DOHH2 (cell line): ENCODE data around the gene CHRND.

Experiments
- H3F3A ChIP-seq: fragments of 200-600 bp; sonication (generic), shearing (Covaris generic); 2 replicates; pipeline ENCODE4 v1.6.0; 2016; ENCODE audit warnings: antibody characterized with exemption, mild to moderate bottlenecking; ENCODE audit not compliant: control insufficient read depth, insufficient read depth
- H3K27ac ChIP-seq: fragments of 200-600 bp; sonication (generic); 2 replicates; pipeline ENCODE4 v1.5.1; 2014; ENCODE audit warnings: low read depth, mild to moderate bottlenecking, low read length, moderate library complexity
- H3K27me3 ChIP-seq: fragments of 200-600 bp; sonication (generic); 2 replicates; pipeline ENCODE4 v1.6.1; 2014; ENCODE audit warnings: mild to moderate bottlenecking, low read length, mixed read lengths; ENCODE audit not compliant: control insufficient read depth
- H3K36me3 ChIP-seq: fragments of 200-600 bp; sonication (generic); 2 replicates; pipeline ENCODE4 v1.6.1; 2014; ENCODE audit warnings: mild to moderate bottlenecking, low read length, moderate library complexity, mixed read lengths; ENCODE audit not compliant: control insufficient read depth
- H3K4me1 ChIP-seq: fragments of 200-600 bp; sonication (generic); 2 replicates; pipeline ENCODE4 v1.6.1; 2014; ENCODE audit warnings: mild to moderate bottlenecking, low read length, mixed read lengths; ENCODE audit not compliant: control insufficient read depth
- H3K4me2 ChIP-seq: fragments of 200-600 bp; sonication (generic); 2 replicates; pipeline ENCODE4 v1.6.0; 2014; ENCODE audit warnings: mild to moderate bottlenecking, low read length, moderate library complexity
- H3K4me3 ChIP-seq: fragments of 200-600 bp; sonication (generic); 2 replicates; pipeline ENCODE4 v1.5.1; 2014; ENCODE audit warnings: mild to moderate bottlenecking, low read length, mixed read lengths
- H3K79me2 ChIP-seq: fragments of 200-600 bp; sonication (generic); 2 replicates; pipeline ENCODE4 v1.6.1; 2014; ENCODE audit warnings: mild to moderate bottlenecking, low read length, mixed read lengths; ENCODE audit not compliant: control insufficient read depth
- H3K9me2 ChIP-seq: fragments of 200-600 bp; sonication (generic); replicated peaks from 2 replicates; pipeline ENCODE4 v1.6.1; 2014; ENCODE audit warnings: mild to moderate bottlenecking, low read length, mixed read lengths; ENCODE audit not compliant: control insufficient read depth
- H3K9me3 ChIP-seq: fragments of 200-600 bp; sonication (generic); 2 replicates; pipeline ENCODE4 v1.6.1; 2014; ENCODE audit warnings: antibody characterized with exemption, low read length, mixed read lengths; ENCODE audit not compliant: control insufficient read depth, insufficient read depth
- H4K20me1 ChIP-seq: fragments of 200-600 bp; sonication (generic); 2 replicates; pipeline ENCODE4 v1.6.0; 2014; ENCODE audit warnings: low read depth, mild to moderate bottlenecking, antibody characterized with exemption, low read length, moderate library complexity; ENCODE audit not compliant: control insufficient read depth, insufficient read depth
- EZH2phosphoT487 ChIP-seq: fragments of 200-600 bp; sonication (generic); IDR thresholded peaks from 2 replicates; pipeline ENCODE4 v1.6.1; 2017; ENCODE audit warnings: borderline replicate concordance, mild to moderate bottlenecking, antibody characterized with exemption, low read length, moderate library complexity, mixed read lengths
- TF ChIP-seq, protein P1 (sequence below): fragments of 200-600 bp; sonication (generic); IDR thresholded peaks from one replicate; pipeline ENCODE4 v1.5.1; 2014; ENCODE audit warnings: antibody characterized with exemption, mild to moderate bottlenecking, low read depth, low read length; ENCODE audit not compliant: poor library complexity, severe bottlenecking

Gene CHRND

DNA sequence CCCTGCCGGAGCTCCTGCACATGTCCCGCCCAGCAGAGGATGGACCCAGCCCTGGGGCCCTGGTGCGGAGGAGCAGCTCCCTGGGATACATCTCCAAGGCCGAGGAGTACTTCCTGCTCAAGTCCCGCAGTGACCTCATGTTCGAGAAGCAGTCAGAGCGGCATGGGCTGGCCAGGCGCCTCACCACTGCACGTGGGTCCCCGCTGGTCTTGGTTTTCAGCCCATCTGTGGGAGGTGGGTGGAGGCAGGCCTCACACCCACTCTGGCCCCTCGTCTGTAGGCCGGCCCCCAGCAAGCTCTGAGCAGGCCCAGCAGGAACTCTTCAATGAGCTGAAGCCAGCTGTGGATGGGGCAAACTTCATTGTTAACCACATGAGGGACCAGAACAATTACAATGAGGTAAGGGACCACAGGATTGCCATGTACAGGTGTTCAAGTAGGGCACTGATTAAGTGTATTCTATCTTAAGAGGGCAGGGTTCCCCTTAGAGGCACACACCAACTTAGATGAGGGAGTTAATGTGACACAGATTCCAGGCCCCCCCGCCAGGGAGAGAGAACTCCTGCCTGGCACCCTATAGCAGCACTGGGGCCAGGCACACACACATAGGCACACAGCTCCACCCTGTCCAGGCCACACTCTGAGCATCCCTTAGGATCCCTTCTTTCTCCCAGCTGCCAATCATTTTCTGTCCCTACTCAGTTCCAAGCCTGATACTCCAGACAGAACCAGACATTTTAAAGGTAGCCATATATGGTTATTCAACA, 8.2 kb downstream of the CHRND start:
- TF ChIP-seq, protein P1, sequence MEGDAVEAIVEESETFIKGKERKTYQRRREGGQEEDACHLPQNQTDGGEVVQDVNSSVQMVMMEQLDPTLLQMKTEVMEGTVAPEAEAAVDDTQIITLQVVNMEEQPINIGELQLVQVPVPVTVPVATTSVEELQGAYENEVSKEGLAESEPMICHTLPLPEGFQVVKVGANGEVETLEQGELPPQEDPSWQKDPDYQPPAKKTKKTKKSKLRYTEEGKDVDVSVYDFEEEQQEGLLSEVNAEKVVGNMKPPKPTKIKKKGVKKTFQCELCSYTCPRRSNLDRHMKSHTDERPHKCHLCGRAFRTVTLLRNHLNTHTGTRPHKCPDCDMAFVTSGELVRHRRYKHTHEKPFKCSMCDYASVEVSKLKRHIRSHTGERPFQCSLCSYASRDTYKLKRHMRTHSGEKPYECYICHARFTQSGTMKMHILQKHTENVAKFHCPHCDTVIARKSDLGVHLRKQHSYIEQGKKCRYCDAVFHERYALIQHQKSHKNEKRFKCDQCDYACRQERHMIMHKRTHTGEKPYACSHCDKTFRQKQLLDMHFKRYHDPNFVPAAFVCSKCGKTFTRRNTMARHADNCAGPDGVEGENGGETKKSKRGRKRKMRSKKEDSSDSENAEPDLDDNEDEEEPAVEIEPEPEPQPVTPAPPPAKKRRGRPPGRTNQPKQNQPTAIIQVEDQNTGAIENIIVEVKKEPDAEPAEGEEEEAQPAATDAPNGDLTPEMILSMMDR, result no peak
- TF ChIP-seq EZH2phosphoT487, result no peak

DNA sequence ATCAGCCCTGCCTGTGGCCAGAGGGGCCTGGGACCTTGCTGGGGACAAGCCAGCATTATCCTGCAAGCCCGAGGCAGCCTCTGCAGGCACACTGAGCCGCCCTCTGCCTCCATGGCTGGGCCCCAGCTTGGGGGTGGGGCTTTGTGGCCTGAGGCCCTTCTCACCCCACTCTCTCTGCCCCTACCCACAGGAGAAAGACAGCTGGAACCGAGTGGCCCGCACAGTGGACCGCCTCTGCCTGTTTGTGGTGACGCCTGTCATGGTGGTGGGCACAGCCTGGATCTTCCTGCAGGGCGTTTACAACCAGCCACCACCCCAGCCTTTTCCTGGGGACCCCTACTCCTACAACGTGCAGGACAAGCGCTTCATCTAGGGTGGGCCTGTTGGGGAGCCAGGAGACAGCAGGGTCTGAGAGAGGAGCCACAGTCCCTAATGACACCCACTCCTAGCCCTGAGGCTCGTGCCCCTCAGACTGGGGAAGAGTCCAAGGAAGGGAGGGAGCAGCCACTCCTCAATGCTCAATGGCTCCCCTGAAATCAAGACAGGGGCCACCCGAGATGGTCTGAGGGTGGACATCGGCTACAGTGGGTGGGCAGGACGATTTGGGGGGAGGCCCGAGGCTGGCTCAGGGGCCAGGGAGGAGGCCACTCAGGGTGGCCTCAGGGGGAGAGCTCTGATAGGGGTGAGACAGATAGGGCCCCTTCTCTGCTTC, 9.1 kb downstream of the CHRND start:
- H3K27me3 ChIP-seq, result no peaks in the 10 kb centered on the region
- H3K9me2 ChIP-seq, result no peaks in the 10 kb centered on the region
- H3K4me2 ChIP-seq, result no peak overlapping the region
- H3K4me3 ChIP-seq, result no peak overlapping the region
- peaks cover 7% of the 10 kb centered on the region; the same call in 1 of the 2 replicates for H3F3A ChIP-seq
- peaks cover 63% of the 10 kb centered on the region for H3K4me1 ChIP-seq
- H3K36me3 ChIP-seq, result no peaks in the 10 kb centered on the region
- H3K79me2 ChIP-seq, result no peaks in the 10 kb centered on the region
- TF ChIP-seq EZH2phosphoT487, result no peak
- TF ChIP-seq, protein P1, result no peak
- no peaks in the 10 kb centered on the region for H3K9me3 ChIP-seq
- no peaks in the 10 kb centered on the region for H4K20me1 ChIP-seq
- no peak overlapping the region for H3K27ac ChIP-seq

More for the DNA sequence above, 8.2 kb downstream of the CHRND start:
- no peak overlapping the region for H3K4me2 ChIP-seq
- no peaks in the 10 kb centered on the region for H3K9me3 ChIP-seq
- no peaks in the 10 kb centered on the region for H3K36me3 ChIP-seq
- peaks cover 70% of the 10 kb centered on the region for H3K4me1 ChIP-seq
- H4K20me1 ChIP-seq, result no peaks in the 10 kb centered on the region
- H3K9me2 ChIP-seq, result no peaks in the 10 kb centered on the region
- no peaks in the 10 kb centered on the region for H3K79me2 ChIP-seq
- peaks cover 9% of the 10 kb centered on the region; the same call in 1 of the 2 replicates for H3F3A ChIP-seq
- H3K27me3 ChIP-seq, result no peaks in the 10 kb centered on the region
- H3K4me3 ChIP-seq, result no peak overlapping the region
- no peak overlapping the region for H3K27ac ChIP-seq

DNA sequence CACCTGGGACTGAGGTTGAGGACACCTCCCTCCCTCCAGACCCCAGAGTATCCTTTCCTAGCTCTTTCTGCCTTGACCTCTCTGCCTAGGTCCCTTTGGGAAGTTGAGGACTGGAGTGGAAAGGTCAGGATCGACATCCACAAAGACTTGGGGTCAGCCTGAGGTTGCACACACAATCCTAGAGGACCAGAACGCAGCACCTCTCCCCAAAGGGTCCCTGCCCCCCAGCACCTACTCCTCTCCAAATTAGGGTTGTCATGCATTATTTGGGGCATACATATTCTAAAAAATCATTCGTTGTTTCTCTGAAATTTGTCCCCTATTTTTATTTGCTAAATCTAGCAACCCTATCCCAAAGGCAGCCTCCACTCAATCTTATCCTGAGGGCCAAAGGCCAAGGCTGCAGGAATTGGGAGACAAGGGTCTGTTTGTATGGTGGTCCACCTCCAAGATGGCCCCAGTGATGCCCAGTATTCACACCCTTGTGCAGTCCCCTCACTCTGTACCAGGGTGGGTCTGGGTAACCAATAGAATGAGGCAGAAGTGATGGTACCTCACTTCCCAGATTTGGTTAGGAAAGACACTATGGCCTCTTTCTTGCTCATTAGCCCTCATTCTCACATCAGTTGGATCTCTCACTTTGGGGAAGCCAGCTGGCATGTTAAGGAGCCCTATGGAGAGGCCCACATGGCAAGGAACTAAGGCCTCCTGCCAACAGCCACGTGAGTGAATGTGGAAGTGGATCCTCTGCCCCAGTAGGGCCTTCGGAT, 10.0 kb downstream of the CHRND start:
- Histone ChIP-seq H3K9me2 (no peaks in the 10 kb centered on the region), H3K4me2 (no peak overlapping the region), H3K27ac (no peak overlapping the region), H3K4me3 (no peak overlapping the region), H3K79me2 (no peaks in the 10 kb centered on the region), H4K20me1 (no peaks in the 10 kb centered on the region), H3F3A (peaks cover 7% of the 10 kb centered on the region; the same call in 1 of the 2 replicates), H3K27me3 (no peaks in the 10 kb centered on the region), H3K36me3 (no peaks in the 10 kb centered on the region), H3K4me1 (peaks cover 54% of the 10 kb centered on the region), H3K9me3 (no peaks in the 10 kb centered on the region)
- TF ChIP-seq, protein P1, result no peak
- TF ChIP-seq EZH2phosphoT487, result no peak
